Measurements from ENCODE around the gene CCDC63. TPM values are rescaled to one million over a fixed set of nuclear protein-coding genes. Genes with fewer than 3 reads are reported as not detected.
A peak's percentile ranks its signal among the peaks of the same experiment; 100 is the strongest.

Gene CCDC63
- total RNA-seq, 1 experiment from 2014 or later, result 0.98 TPM

GRCh38 chr12:110858848-110859247, 12.1 kb downstream of the CCDC63 start (continued):
- TF ChIP-seq RELA (CRISPR knock-in tag; IDR thresholded peaks at IDR 0.05; ENCODE audit: borderline replicate concordance) (no peak), ZNF317 (CRISPR knock-in tag; IDR thresholded peaks at IDR 0.05; ENCODE audit: borderline replicate concordance, low read depth) (no peak), SMAD3 (CRISPR knock-in tag; IDR thresholded peaks at IDR 0.05; ENCODE audit: borderline replicate concordance) (no peak), USF2 (CRISPR knock-in tag; IDR thresholded peaks at IDR 0.05) (no peak)

GRCh38 chr12:110860833-110861296, 14.1 kb downstream of the CCDC63 start:
- DNase-seq (ENCODE audit: low spot score), result no peak
- TF ChIP-seq USF2 (CRISPR knock-in tag; IDR thresholded peaks at IDR 0.05) (peak; percentile 33; the same call in 1 of the 2 replicates), ZNF281 (CRISPR knock-in tag; IDR thresholded peaks at IDR 0.05) (no peak), STAT6 (CRISPR knock-in tag; conservative IDR thresholded peaks at IDR 0.05; ENCODE audit: low read depth) (no peak)
- Mint-ChIP-seq H3K27ac (0 out of 2 replicates have a peak overlapping the region, but pooled peaks have one; percentile 19), H3K4me3 (no peak overlapping the region), H3K9me3 (0 out of 2 replicates have a peak, but pooled peaks cover 3% of the 10 kb centered on the region), H3K36me3 (no peaks in the 10 kb centered on the region), H3K4me1 (peaks cover 39% of the 10 kb centered on the region), H3K27me3 (ENCODE audit: low read depth) (peaks cover 4% of the 10 kb centered on the region; the same call in 1 of the 2 replicates)
- CTCF ChIA-PET, result interaction anchor here (1.2 to 2.1 kb wide), 2 partner anchors 14 to 27 kb away, joined by 3 to 9 read pairs; partner anchors contain the start of gene CCDC63
- peak; percentile 38 for ATAC-seq
- POLR2A ChIA-PET, result no interaction called here

GRCh38 chr12:110861729-110862128, 14.9 kb downstream of the CCDC63 start:
- POLR2A ChIA-PET, result no interaction called here
- TF ChIP-seq AFF4 (CRISPR knock-in tag; IDR thresholded peaks at IDR 0.05; ENCODE audit: borderline replicate concordance), result no peak
- TF ChIP-seq MAX (CRISPR knock-in tag; IDR thresholded peaks at IDR 0.05), result peak; percentile 77; the same call in 1 of the 2 replicates
- peaks cover 5% of the 10 kb centered on the region; the same call in 1 of the 2 replicates for H3K27me3 Mint-ChIP-seq (ENCODE audit: low read depth)
- 0 out of 2 replicates have a peak, but pooled peaks cover 3% of the 10 kb centered on the region for H3K9me3 Mint-ChIP-seq
- H3K4me1 Mint-ChIP-seq, result peaks cover 38% of the 10 kb centered on the region
- H3K27ac Mint-ChIP-seq, result no peak overlapping the region
- peak; percentile 70 for ATAC-seq
- no peak overlapping the region for H3K4me3 Mint-ChIP-seq
- H3K36me3 Mint-ChIP-seq, result no peaks in the 10 kb centered on the region
- CTCF ChIA-PET, result interaction anchor here (0.8 to 2.1 kb wide), 5 partner anchors 15 to 33 kb away, joined by 3 to 15 read pairs (median 3); partner anchors contain the start of gene CCDC63
- DNase-seq (ENCODE audit: low spot score), result peak; percentile 31
